MCF 10A (cell line): ENCODE results near the gene VAV1. TPM values are rescaled to one million over a fixed set of nuclear protein-coding genes. Genes with fewer than 3 reads are reported as not detected.
A peak's percentile ranks its signal among the peaks of the same experiment; 100 is the strongest.

Experiments used
- BruUV-seq: library from RNA; stranded (reverse); fragments of 400-500 nt; replicated peaks from 2 replicates; lab custom pipeline; 2021; lab: Mats Ljungman, UMichigan
- CTCF ChIA-PET: fragments of 300-600 bp; sonication (Branson Sonifier 250); formaldehyde crosslinking; extraction: SDS; loops from one replicate; lab custom pipeline; 2021; ENCODE audit warnings: antibody characterized with exemption, inconsistent platforms; lab: Yijun Ruan, JAX
- POLR2A ChIA-PET: fragments of 300-600, 350-650 bp; sonication (Branson Sonifier 250); formaldehyde crosslinking; extraction: SDS; loops from one replicate; lab custom pipeline; 2020; ENCODE audit warnings: antibody characterized with exemption, inconsistent platforms; lab: Yijun Ruan, JAX
- DNase-seq: peaks from one replicate; pipeline ENCODE4 v3.0.0-alpha.2; 2018; ENCODE audit not compliant: unreplicated experiment
- H3K27ac Mint-ChIP-seq: one replicate; pipeline ENCODE4 v1.8.0; 2022; ENCODE audit warnings: mild to moderate bottlenecking, low read depth, mixed read lengths; ENCODE audit not compliant: unreplicated experiment
- H3K27me3 Mint-ChIP-seq: one replicate; pipeline ENCODE4 v1.8.0; 2022; ENCODE audit warnings: mixed read lengths; ENCODE audit not compliant: insufficient read depth, unreplicated experiment
- H3K36me3 Mint-ChIP-seq: one replicate; pipeline ENCODE4 v1.8.0; 2022; ENCODE audit warnings: mild to moderate bottlenecking, moderate library complexity, mixed read lengths; ENCODE audit not compliant: insufficient read depth, unreplicated experiment
- H3K4me1 Mint-ChIP-seq: one replicate; pipeline ENCODE4 v1.8.0; 2022; ENCODE audit warnings: mixed read lengths; ENCODE audit not compliant: insufficient read depth, unreplicated experiment
- H3K4me3 Mint-ChIP-seq: one replicate; pipeline ENCODE4 v1.8.0; 2022; ENCODE audit warnings: mild to moderate bottlenecking, moderate library complexity, mixed read lengths; ENCODE audit not compliant: unreplicated experiment
- H3K9me3 Mint-ChIP-seq: one replicate; pipeline ENCODE4 v1.8.0; 2022; ENCODE audit warnings: mixed read lengths; ENCODE audit not compliant: unreplicated experiment
- intact Hi-C: fragments of 100-400 bp; cut with micrococcal nuclease; formaldehyde crosslinking; loops from 2 replicates; pipeline ENCODE4 v1.14.1; 2022
- total RNA-seq: library from RNA; stranded (reverse); gene quantifications from 2 replicates; pipeline ENCODE4 v1.2.3, GENCODE V29; 2022
- TF ChIP-seq, protein P1 (sequence below): fragments of 200-600 bp; IDR thresholded peaks from one replicate; pipeline ENCODE4 v1.8.0; 2022; ENCODE audit warnings: antibody characterized with exemption, mild to moderate bottlenecking; ENCODE audit not compliant: unreplicated experiment

Gene VAV1
- total RNA-seq, 1 experiment from 2014 or later, result not detected

DNA sequence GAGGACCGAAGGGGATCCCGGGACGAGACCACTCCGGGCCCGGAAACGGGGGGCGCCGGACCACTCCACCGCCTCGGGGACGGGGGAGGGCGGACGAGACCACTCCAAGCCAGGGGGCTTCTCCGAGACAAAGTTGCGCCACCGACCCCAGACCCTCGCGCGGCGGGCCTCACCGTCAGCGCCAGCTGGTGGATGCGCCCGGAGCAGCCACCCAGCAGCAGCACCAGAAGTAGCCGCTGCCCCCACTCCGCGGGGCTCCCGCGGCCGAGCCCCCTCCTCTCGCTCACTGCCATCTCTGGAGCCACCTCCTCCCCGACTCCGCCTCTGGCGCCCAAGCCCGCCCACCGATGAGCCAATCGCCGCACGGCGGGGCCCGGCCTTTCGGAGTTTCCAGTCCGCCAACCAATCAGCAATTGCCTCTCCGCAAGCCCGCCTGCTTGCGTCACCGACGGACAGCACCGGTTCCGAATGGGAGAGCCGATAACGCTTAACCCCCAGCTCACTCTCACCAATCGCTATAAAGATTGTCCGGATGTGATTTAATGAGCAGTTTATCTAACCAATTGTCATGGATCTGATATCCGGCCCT is 35.1 kb upstream of the VAV1 start, which contains the start of gene GPR108:
TSS of gene GPR108 (minus strand) at position 297 of the 589 bp plus-strand sequence. CDS start at position 293, 4 bp downstream.
- no TSS peak for BruUV-seq
- Mint-ChIP-seq H3K4me1 (peaks cover 27% of the 10 kb centered on the region), H3K36me3 (peaks cover 37% of the 10 kb centered on the region)

DNA sequence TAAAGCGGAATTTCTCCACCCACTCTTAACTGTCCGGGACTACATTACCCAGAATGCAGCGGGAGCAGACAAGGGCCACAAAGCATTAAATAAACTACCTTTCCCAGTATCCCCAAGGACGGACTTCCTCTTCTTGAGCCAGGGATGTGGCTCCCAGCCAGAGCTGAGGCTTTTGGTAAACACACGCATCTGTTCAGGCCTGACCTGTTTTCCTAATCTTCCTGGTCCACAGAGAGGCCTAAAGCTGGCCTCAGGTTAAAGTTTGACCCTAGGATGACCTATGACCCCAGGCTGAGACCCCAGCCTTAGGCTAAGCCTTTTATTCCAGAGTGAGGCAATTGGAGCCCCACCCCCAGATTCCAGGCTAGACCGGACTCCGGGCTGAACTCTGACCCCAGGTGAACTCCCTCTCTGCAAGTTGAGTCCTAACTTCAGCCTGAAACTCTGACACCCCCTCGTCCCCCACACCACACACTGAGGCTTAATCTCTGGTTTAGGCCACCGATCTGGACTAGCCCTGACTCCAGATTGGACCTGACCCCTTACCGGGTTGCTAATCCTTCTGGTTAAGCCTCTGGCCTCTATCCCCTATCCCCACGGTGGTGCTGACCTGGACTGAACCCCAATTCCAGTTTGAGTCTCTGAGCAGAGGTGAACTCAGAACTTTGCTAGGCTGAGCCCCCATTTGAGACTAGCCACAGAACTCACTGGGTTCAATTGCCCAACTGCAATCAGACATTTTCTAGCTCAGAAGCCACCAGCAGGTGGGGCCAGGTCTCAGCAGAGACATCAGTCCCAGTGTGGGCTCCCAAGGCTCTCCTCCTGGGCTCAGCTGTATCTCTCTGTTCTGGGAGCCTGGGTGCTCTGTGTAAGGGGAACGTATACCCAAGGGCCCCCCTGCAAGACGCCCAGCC is 34.4 kb upstream of the VAV1 start:
- intact Hi-C loops, result loop anchor here (1.0 to 5.0 kb wide), 3 partner anchors 31 to 611 kb away; no protein-coding TSS in a partner anchor
- TF ChIP-seq, protein P1, sequence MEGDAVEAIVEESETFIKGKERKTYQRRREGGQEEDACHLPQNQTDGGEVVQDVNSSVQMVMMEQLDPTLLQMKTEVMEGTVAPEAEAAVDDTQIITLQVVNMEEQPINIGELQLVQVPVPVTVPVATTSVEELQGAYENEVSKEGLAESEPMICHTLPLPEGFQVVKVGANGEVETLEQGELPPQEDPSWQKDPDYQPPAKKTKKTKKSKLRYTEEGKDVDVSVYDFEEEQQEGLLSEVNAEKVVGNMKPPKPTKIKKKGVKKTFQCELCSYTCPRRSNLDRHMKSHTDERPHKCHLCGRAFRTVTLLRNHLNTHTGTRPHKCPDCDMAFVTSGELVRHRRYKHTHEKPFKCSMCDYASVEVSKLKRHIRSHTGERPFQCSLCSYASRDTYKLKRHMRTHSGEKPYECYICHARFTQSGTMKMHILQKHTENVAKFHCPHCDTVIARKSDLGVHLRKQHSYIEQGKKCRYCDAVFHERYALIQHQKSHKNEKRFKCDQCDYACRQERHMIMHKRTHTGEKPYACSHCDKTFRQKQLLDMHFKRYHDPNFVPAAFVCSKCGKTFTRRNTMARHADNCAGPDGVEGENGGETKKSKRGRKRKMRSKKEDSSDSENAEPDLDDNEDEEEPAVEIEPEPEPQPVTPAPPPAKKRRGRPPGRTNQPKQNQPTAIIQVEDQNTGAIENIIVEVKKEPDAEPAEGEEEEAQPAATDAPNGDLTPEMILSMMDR, result peak; percentile 65
- Mint-ChIP-seq H3K27ac (peak overlapping the region; percentile 83), H3K27me3 (no peaks in the 10 kb centered on the region), H3K9me3 (no peaks in the 10 kb centered on the region), H3K4me1 (peaks cover 27% of the 10 kb centered on the region), H3K4me3 (peak overlapping the region; percentile 88), H3K36me3 (peaks cover 41% of the 10 kb centered on the region)
- ChIA-PET POLR2A (interaction anchor here (0.5 to 10.5 kb wide), 20 partner anchors 8 to 642 kb away, joined by 3 to 189 read pairs (median 4); partner anchors contain the start of genes C3, SH2D3A, TNFSF9 and ZNF557), CTCF (interaction anchor here (0.5 to 6.8 kb wide), 13 partner anchors 16 to 175 kb away, joined by 3 to 102 read pairs (median 3); partner anchors contain the start of gene C3)
- DNase-seq, result peak; percentile 94
- no TSS peak for BruUV-seq

More for the DNA sequence above, 35.1 kb upstream of the VAV1 start, which contains the start of gene GPR108:
- ChIA-PET POLR2A (interaction anchor here (0.7 to 10.5 kb wide), 20 partner anchors 8 to 612 kb away, joined by 3 to 189 read pairs (median 4); partner anchors contain the start of genes C3, SH2D3A, TNFSF9 and ZNF557), CTCF (interaction anchor here (0.5 to 6.8 kb wide), 13 partner anchors 9 to 221 kb away, joined by 3 to 102 read pairs (median 4); partner anchors contain the start of gene C3)
- Mint-ChIP-seq H3K27me3 (no peaks in the 10 kb centered on the region), H3K4me3 (peak within 1 kb of the TSS; percentile 88), H3K9me3 (no peaks in the 10 kb centered on the region), H3K27ac (peak within 1 kb of the TSS; percentile 83)
- intact Hi-C loops, result loop anchor here (5.0 kb wide), 1 partner anchor 610 kb away; no protein-coding TSS in a partner anchor
- TF ChIP-seq, protein P1, result no peak
- peak; percentile 100 for DNase-seq

DNA sequence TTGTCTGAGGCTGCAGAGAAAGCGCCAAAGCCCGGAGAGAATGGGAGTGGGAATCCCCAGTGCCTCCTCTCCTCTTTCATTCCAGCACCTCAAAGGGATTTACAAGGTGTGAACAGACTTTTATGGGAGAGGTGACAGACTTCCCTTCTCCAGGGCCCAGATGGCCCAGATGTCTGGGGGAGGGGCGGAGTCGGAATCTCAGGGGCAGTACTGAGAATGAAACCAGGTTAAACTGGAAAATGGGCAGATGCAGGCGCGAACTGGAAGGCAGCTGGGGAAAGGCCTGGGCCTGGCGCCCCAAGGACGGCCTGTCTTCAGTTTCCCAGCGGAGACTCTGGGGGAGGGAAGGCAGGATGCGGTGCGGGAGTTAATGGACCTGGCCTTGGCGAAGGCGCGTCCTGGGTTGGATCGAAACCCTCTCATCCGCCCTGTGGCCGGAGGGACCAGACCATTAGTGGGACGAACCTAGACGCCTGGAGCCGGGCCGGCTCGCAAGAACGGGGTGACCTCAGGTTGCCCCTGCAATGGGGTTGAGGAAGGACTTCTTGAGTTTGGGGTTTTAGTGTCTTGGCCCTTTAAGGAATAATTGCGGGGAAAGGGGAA is 33.6 kb upstream of the VAV1 start:
- ChIA-PET POLR2A (interaction anchor here (1.2 to 10.5 kb wide), 7 partner anchors 9 to 330 kb away, joined by 6 to 189 read pairs (median 8); partner anchors contain the start of genes C3, SH2D3A, TNFSF9 and ZNF557), CTCF (interaction anchor here (0.7 to 6.8 kb wide), 7 partner anchors 16 to 130 kb away, joined by 3 to 102 read pairs (median 3); no protein-coding TSS in a partner anchor)
- BruUV-seq, result no TSS peak
- Mint-ChIP-seq H3K36me3 (peaks cover 42% of the 10 kb centered on the region), H3K27me3 (no peaks in the 10 kb centered on the region), H3K4me1 (peaks cover 31% of the 10 kb centered on the region), H3K27ac (peak overlapping the region; percentile 83), H3K9me3 (no peaks in the 10 kb centered on the region), H3K4me3 (peak overlapping the region; percentile 88)
- TF ChIP-seq, protein P1, result no peak
- DNase-seq, result peak; percentile 54
- intact Hi-C loops, result loop anchor here (1.0 to 5.0 kb wide), 3 partner anchors 30 to 612 kb away; no protein-coding TSS in a partner anchor
